IPS-15b (cell line): Measurements from ENCODE around the gene PHC2.

Experiments
- H3K27me3 ChIP-seq: one replicate; pipeline ENCODE4 v1.6.1; 2013; ENCODE audit warnings: low read length; ENCODE audit not compliant: control insufficient read depth, insufficient read depth
- H3K36me3 ChIP-seq: one replicate; pipeline ENCODE4 v1.6.1; 2013; ENCODE audit warnings: low read length; ENCODE audit not compliant: control insufficient read depth, insufficient read depth
- H3K4me1 ChIP-seq: one replicate; pipeline ENCODE4 v1.6.1; 2013; ENCODE audit warnings: mild to moderate bottlenecking, low read length; ENCODE audit not compliant: control insufficient read depth, insufficient read depth
- H3K4me3 ChIP-seq: one replicate; pipeline ENCODE4 v1.5.1; 2013; ENCODE audit warnings: low read depth, low read length
- H3K9ac ChIP-seq: one replicate; pipeline ENCODE4 v1.6.1; 2013; ENCODE audit warnings: low read depth, mild to moderate bottlenecking, low read length
- H3K9me3 ChIP-seq: one replicate; pipeline ENCODE4 v1.6.1; 2013; ENCODE audit warnings: mild to moderate bottlenecking, low read length; ENCODE audit not compliant: control insufficient read depth, insufficient read depth

Gene PHC2

DNA sequence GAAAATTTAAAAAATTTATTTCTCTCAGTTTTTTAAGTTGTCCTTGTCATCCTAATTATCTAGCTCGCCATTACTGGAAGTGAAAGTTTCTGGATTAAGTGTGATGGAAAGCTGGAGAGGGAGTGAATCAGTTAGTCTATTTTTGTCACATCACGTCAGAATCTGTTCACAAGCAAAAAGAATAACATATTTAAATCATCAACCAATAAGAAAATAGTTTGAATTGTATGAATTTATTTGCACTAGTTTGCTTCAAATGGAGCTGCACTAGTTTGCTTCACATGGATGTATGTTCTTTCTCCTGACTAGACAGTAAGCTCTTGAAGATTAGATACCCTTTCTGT, 22.8 kb downstream of the PHC2 start:
- H3K4me3 ChIP-seq = no peak overlapping the region
- H3K36me3 ChIP-seq = no peaks in the 10 kb centered on the region
- no peaks in the 10 kb centered on the region for H3K4me1 ChIP-seq
- H3K27me3 ChIP-seq = no peaks in the 10 kb centered on the region
- H3K9me3 ChIP-seq = no peaks in the 10 kb centered on the region
- no peak overlapping the region for H3K9ac ChIP-seq

DNA sequence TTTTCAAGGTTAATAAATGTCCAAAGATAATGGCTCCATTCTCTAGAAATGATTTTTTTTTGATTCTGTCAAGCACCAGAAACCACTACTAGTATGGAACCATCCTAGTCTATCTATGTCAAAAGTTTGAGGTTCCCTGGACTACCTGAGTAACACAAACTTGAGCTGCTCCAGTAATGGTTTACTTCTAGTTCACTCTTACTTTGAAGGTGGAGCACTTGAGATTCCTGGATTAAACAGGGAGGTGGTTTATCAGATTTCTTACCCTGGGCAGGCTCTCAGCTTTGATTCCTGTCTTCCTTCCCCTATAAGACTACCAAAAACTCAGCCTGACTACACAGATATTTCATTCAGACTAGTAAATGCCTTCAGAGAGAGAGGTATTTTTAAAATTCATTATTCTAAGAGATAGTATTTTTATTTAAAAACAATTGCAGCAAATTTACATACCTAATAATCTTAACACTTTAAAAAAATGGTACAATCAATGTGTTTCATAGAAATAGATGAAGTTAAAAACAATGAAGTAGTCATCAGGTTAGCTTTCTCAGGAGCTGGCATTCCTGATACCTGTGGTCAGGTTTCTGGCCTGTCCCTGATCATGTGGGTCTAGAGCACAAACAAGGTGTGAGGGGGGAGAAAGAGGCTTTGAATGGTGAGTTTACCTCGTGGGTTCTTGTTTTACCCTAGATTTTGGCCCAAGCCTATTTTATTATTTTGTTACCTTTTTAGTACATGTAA, 23.4 kb downstream of the PHC2 start:
- Histone ChIP-seq H3K4me1 (no peaks in the 10 kb centered on the region), H3K9me3 (no peaks in the 10 kb centered on the region), H3K36me3 (no peaks in the 10 kb centered on the region), H3K4me3 (no peak overlapping the region), H3K9ac (no peak overlapping the region), H3K27me3 (no peaks in the 10 kb centered on the region)

DNA sequence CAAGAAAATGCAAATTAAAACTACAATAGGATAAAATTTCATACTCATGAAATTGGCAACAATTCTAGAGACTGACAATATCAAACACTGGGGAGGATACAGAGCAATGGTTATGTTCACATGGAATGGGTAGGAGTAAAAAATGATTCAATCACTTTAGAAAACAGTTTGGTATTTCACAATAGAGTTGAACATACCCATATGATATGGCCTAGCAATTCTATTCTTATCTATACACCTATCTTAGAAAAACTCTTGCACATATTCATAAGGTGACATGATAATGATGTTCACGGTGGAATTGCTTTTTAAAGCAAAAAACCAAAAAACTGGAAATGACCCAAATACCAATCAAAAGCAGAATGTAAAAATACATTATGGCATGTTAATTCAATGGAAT, 28.7 kb downstream of the PHC2 start:
- H3K27me3 ChIP-seq = no peaks in the 10 kb centered on the region
- H3K9ac ChIP-seq = no peak overlapping the region
- H3K9me3 ChIP-seq = no peaks in the 10 kb centered on the region
- no peaks in the 10 kb centered on the region for H3K36me3 ChIP-seq
- peaks cover 5% of the 10 kb centered on the region for H3K4me1 ChIP-seq
- no peak overlapping the region for H3K4me3 ChIP-seq

DNA sequence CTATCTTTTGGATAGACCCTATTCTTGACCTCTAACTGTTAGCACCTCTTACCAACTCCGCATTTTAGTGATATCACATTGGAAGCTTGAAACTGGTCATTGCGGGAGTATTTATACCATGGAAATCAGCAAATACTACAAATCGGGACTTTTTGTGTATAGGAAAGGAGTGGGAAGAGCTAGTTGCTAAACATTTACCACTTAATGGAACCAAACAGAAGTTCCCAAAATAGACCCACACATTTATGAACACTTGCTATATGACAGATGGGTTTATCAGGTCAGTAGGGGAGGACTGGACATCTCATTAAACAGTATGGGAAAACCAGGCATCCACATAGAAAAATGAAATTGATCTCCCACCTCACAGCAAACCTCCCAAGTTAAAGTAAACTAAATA, 29.4 kb downstream of the PHC2 start:
- no peak overlapping the region for H3K9ac ChIP-seq

DNA sequence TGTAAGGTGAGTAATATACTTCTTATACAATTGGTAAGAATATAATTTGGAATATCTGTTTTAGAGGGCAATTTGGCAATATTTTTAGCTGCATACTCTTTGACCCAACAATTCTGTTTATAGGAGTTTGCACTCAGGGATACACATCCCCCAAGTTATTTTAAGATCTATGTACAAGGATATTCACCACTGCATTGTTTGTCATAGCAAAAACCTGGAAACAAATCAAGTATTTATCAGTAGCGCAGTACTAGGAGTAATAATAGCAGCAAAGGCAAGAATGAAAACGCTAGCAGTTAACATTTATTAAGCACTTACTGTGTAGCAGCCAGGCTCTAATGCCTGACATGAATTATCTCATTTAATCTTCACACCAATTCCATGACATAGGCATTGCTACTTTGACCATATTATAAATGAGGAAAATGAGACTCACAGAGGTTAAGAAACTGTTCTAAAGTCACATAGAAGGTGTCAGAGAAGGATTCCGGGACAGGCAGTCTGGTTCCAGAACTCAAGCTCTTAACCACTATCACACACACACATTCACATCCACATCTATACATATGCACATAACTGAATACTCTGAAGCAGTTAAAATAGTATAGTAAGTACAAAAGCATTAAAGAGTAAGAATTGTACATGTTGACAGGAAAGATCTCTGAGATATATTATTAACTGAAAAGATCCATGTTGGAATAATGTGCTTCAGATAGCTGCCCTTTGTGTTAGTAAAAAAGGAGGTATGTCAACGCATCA, 30.6 kb downstream of the PHC2 start:
- H3K4me3 ChIP-seq = no peak overlapping the region
- peaks cover 9% of the 10 kb centered on the region for H3K4me1 ChIP-seq
- no peaks in the 10 kb centered on the region for H3K36me3 ChIP-seq
- H3K27me3 ChIP-seq = no peaks in the 10 kb centered on the region
- no peaks in the 10 kb centered on the region for H3K9me3 ChIP-seq
- no peak overlapping the region for H3K9ac ChIP-seq

More for the DNA sequence above, 29.4 kb downstream of the PHC2 start:
- Histone ChIP-seq H3K4me3 (no peak overlapping the region), H3K9me3 (no peaks in the 10 kb centered on the region), H3K36me3 (no peaks in the 10 kb centered on the region), H3K27me3 (no peaks in the 10 kb centered on the region), H3K4me1 (peaks cover 9% of the 10 kb centered on the region)

DNA sequence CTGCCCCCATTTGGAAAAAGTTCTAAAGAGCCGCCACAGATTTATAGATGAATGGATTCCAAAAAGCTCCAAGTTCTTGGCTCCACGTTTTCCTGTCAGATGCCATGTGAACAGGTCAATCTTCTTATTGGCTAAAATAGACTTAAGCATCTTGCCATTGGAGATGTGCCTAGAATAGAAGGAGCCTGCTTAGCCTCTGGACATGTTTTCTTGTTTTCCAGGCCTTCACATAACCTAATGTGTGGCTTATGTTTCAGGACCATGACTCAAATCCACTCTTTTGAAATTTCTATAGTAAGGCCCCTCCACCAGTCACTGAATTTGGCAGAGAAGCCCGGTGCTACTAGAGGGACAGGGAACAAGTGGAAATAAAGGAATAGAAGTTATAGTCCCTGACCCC, 31.5 kb downstream of the PHC2 start:
- H3K9me3 ChIP-seq = no peaks in the 10 kb centered on the region
- no peaks in the 10 kb centered on the region for H3K36me3 ChIP-seq
- H3K4me1 ChIP-seq = peaks cover 9% of the 10 kb centered on the region
- H3K9ac ChIP-seq = no peak overlapping the region
- no peaks in the 10 kb centered on the region for H3K27me3 ChIP-seq
- H3K4me3 ChIP-seq = no peak overlapping the region

DNA sequence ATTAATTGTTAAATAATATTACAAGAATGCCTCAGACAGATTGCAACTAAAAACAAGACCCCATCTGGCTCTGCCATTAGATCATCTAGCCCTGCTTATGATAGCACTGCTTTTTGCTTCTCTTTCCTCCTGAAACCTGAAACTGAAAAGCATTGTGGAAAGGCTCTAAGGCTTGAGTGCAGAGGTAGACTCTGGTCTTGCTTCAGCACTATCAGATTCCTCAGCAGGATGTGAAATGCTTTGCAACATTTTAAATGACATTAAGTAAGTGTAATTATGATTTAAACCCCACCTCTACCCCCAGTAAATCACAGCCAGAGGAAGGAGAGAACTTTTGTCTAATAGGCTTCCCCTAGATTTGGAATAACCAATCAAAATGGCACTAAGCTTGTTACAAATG, 32.9 kb downstream of the PHC2 start:
- no peaks in the 10 kb centered on the region for H3K36me3 ChIP-seq

DNA sequence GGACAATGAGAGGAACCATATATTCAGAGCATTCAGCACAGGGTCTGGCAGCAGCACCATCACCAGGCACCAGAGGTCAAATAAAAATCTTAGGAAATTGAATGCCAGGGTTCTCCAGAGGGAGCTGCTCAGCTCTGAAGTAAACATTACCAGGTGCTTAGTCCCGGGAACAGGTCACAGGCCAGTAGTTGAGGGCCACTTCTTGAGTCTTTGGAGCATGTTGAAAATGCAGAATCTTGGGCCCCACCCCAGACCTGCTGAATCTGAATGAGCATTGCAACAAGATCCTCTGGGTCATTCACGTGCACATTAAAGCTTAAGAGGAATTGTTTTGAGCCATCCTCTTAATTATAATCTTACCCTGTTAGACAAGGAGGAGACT, 33.8 kb downstream of the PHC2 start:
- Histone ChIP-seq H3K36me3 (no peaks in the 10 kb centered on the region), H3K9ac (no peak overlapping the region), H3K9me3 (no peaks in the 10 kb centered on the region), H3K4me3 (no peak overlapping the region), H3K27me3 (no peaks in the 10 kb centered on the region), H3K4me1 (peaks cover 11% of the 10 kb centered on the region)

More for the DNA sequence above, 32.9 kb downstream of the PHC2 start:
- Histone ChIP-seq H3K27me3 (no peaks in the 10 kb centered on the region), H3K4me1 (peaks cover 11% of the 10 kb centered on the region), H3K4me3 (no peak overlapping the region), H3K9me3 (no peaks in the 10 kb centered on the region), H3K9ac (no peak overlapping the region)

DNA sequence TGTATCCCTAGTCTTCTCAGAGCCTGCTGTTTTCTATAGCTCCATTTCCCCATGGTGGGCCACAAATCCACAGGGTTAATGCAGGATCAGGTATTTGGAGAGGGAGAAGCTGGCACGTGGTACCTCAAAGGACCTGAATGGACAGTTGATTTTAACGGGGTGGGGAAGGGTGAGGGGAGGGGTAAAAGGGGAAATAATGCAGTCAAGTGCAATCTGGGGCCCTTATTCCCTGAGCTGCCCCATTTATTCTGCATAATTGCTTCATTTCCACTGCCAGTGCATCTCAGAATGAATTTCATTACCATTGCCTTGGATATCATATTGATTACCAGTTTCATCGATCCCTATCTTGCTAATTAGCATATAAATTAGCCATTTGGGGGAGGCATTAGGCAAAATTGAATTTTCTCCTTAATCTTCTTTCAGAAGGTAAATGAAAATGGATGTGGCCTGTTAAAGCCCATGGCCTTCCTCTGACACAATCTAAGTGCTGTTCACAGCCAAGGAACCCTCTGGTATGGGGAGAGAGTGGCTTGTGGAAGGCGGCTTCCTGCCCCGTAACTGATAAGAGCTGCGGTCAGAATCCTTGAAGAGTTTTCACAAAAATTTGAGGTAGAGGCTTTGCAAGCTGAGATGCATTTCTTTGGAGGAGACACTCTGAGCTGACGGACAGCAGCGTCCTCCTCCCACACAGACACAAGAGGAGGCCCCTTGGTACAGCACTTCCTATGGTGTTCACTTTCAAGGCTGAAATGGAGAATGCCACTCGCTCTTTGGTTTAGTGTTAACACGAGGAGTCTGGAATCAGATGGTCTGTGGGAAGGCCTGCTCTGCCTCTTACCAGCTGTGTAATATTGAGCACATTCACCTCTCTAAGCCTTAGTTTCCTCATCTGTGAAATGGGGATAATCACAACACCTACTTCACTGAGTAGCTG, 34.4 kb downstream of the PHC2 start:
- H3K4me1 ChIP-seq = peaks cover 11% of the 10 kb centered on the region
- H3K9ac ChIP-seq = no peak overlapping the region
- no peaks in the 10 kb centered on the region for H3K9me3 ChIP-seq
- H3K36me3 ChIP-seq = no peaks in the 10 kb centered on the region
- no peaks in the 10 kb centered on the region for H3K27me3 ChIP-seq
- no peak overlapping the region for H3K4me3 ChIP-seq

DNA sequence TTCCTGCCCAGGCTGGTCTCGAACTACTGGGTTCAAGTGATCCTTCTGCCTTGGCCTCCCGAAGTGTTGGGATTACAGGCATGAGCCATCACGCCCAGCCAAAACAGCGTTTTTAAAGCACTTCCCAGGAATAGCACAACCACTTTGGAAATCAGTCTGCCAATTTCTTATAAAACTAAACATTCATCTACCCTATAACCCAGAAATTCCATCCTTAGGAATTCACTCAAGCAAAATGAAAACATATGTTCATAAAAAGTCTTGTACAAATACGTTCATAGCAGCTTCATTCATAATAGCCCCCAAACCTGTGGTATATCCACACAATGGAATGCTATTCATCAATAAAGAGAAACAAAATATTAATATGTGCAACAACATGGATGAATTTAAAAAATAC, 36.1 kb downstream of the PHC2 start:
- H3K9me3 ChIP-seq = no peaks in the 10 kb centered on the region
- peaks cover 11% of the 10 kb centered on the region for H3K4me1 ChIP-seq
- H3K27me3 ChIP-seq = no peaks in the 10 kb centered on the region
- no peak overlapping the region for H3K9ac ChIP-seq
- no peak overlapping the region for H3K4me3 ChIP-seq
- H3K36me3 ChIP-seq = no peaks in the 10 kb centered on the region

DNA sequence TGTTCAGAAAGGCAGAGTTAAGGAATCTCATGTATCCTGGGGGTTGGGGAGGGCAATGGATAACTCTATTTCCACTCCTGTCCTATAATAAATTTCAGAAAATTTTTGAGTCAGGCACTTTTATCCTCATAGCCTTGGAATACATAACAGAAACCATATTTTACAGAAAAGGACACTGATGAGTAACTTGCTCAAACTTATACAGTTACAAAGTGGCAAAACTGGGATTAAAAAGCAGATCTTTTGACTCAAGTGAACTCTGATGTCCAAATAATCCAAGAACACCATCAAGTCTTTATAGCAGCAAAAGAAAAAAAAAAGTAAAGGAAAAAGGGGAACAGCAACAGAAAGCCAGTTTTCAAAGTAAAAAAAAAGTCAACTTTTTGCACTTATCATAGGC, 36.9 kb downstream of the PHC2 start:
- Histone ChIP-seq H3K36me3 (no peaks in the 10 kb centered on the region), H3K9ac (no peak overlapping the region), H3K4me3 (no peak overlapping the region), H3K4me1 (peaks cover 11% of the 10 kb centered on the region), H3K9me3 (no peaks in the 10 kb centered on the region), H3K27me3 (no peaks in the 10 kb centered on the region)
